Measurements from ENCODE around the gene COMMD10. TPM values are rescaled to one million over a fixed set of nuclear protein-coding genes. Genes with fewer than 3 reads are reported as not detected.

COMMD10 gene
- polyA plus RNA-seq, 1 donor from 2014 or later: 23.1 TPM

DNA sequence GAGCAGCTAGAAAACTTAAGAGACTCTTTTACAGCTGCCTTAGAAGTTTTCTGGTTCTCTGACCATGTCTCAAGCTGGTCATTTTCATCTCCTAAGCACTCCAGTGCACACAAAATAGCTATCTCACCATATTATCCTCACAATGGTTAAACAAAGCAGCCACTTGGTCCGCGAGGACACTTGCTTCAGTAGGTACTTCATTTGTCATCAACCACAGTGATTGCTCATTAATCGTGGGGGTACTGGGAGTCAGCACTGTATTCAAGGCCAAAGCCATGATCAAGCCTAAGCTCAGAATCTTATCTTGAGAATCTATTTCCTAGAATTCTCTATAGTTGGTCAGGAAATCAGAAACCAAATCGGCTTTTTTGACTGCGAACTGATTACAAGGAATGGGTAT lies 49.7 kb upstream of the COMMD10 start (continued):
- TF ChIP-seq, protein P1, sequence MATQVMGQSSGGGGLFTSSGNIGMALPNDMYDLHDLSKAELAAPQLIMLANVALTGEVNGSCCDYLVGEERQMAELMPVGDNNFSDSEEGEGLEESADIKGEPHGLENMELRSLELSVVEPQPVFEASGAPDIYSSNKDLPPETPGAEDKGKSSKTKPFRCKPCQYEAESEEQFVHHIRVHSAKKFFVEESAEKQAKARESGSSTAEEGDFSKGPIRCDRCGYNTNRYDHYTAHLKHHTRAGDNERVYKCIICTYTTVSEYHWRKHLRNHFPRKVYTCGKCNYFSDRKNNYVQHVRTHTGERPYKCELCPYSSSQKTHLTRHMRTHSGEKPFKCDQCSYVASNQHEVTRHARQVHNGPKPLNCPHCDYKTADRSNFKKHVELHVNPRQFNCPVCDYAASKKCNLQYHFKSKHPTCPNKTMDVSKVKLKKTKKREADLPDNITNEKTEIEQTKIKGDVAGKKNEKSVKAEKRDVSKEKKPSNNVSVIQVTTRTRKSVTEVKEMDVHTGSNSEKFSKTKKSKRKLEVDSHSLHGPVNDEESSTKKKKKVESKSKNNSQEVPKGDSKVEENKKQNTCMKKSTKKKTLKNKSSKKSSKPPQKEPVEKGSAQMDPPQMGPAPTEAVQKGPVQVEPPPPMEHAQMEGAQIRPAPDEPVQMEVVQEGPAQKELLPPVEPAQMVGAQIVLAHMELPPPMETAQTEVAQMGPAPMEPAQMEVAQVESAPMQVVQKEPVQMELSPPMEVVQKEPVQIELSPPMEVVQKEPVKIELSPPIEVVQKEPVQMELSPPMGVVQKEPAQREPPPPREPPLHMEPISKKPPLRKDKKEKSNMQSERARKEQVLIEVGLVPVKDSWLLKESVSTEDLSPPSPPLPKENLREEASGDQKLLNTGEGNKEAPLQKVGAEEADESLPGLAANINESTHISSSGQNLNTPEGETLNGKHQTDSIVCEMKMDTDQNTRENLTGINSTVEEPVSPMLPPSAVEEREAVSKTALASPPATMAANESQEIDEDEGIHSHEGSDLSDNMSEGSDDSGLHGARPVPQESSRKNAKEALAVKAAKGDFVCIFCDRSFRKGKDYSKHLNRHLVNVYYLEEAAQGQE (IDR thresholded peaks at IDR 0.05; ENCODE audit: borderline replicate concordance): no peak

DNA sequence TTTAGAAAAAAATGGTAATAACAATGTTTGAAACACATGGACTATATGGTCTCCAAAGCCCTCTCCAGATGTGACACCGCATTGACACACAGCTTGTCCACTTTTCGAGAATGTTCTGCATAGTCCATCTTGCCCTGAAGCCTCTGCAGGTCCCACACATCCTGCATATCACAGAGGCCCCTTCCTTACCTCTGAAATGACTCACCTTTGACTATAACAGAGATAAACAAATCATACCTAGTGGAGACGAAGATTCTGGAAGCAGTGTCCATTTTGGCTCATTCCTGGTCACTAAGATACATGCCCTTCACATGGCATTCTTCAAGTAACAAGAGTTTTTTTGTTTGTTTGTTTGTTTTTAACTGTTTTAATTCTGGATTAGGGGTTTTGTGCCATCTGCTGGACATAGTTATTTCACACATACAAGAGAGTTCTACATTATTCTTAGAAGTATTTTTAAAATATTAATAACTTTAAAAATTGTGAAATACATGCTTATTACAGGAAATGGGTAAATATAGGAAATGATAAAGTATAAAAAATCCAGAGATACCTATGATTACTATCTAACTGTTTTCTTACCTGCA lies 47.5 kb upstream of the COMMD10 start:
- H3K9me2 ChIP-seq (ENCODE audit: insufficient read depth, low read length): no peaks in the 10 kb centered on the region
- H3K27me3 ChIP-seq (ENCODE audit: insufficient read depth, low read depth, low read length): no peaks in the 10 kb centered on the region
- H3K36me3 ChIP-seq (ENCODE audit: insufficient read depth, low read length): no peaks in the 10 kb centered on the region
- H3F3A ChIP-seq (ENCODE audit: insufficient read depth, low read length, poor library complexity, severe bottlenecking): no peaks in the 10 kb centered on the region
- no peak overlapping the region for H3K4me3 ChIP-seq (ENCODE audit: low read length)
- no peaks in the 10 kb centered on the region for H3K79me2 ChIP-seq (replicated peaks; ENCODE audit: insufficient read depth, low read length)
- no peaks in the 10 kb centered on the region for H3K9me3 ChIP-seq (ENCODE audit: low read length)
- no peak overlapping the region for H2AFZ ChIP-seq (ENCODE audit: low read depth, low read length)
- H3K4me2 ChIP-seq (ENCODE audit: low read length): no peak overlapping the region
- H4K20me1 ChIP-seq (ENCODE audit: insufficient read depth): no peaks in the 10 kb centered on the region
- no peak overlapping the region for H3K27ac ChIP-seq (ENCODE audit: low read length)
- no peak overlapping the region for H3K9ac ChIP-seq (ENCODE audit: low read length)
- no peak for TF ChIP-seq EP300 (conservative IDR thresholded peaks at IDR 0.05; ENCODE audit: poor library complexity, severe bottlenecking)
- no peak for TF ChIP-seq MXI1 (conservative IDR thresholded peaks at IDR 0.05; ENCODE audit: poor library complexity, severe bottlenecking)
- TF ChIP-seq, protein P2, sequence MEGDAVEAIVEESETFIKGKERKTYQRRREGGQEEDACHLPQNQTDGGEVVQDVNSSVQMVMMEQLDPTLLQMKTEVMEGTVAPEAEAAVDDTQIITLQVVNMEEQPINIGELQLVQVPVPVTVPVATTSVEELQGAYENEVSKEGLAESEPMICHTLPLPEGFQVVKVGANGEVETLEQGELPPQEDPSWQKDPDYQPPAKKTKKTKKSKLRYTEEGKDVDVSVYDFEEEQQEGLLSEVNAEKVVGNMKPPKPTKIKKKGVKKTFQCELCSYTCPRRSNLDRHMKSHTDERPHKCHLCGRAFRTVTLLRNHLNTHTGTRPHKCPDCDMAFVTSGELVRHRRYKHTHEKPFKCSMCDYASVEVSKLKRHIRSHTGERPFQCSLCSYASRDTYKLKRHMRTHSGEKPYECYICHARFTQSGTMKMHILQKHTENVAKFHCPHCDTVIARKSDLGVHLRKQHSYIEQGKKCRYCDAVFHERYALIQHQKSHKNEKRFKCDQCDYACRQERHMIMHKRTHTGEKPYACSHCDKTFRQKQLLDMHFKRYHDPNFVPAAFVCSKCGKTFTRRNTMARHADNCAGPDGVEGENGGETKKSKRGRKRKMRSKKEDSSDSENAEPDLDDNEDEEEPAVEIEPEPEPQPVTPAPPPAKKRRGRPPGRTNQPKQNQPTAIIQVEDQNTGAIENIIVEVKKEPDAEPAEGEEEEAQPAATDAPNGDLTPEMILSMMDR (IDR thresholded peaks at IDR 0.05; ENCODE audit: poor library complexity, severe bottlenecking): no peak
- TF ChIP-seq TAF1 (IDR thresholded peaks at IDR 0.05; ENCODE audit: low read depth): no peak

DNA sequence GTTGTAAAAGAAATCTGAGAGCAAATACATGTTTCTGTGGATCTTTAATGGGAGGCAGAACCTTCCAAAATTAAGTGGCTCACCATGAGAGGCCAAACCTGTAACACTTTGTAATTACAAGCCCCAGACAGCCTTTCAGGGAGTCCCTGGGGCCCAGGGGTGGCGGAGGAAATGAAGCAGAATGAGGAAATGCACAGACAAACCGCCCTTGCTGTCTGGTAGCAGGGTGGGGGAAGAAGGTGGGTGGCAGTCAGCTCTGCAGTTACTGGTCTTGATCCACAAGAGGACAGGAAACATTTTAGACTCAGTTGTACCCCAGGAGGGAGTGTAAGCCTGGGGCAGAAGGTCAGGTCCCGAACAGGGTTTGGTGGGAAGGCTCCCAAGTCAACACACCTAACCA lies 46.0 kb upstream of the COMMD10 start:
- no peak overlapping the region for H3K4me2 ChIP-seq (ENCODE audit: low read length)
- no peaks in the 10 kb centered on the region for H4K20me1 ChIP-seq (ENCODE audit: insufficient read depth)
- H3K9ac ChIP-seq (ENCODE audit: low read length): no peak overlapping the region
- H3K9me2 ChIP-seq (ENCODE audit: insufficient read depth, low read length): no peaks in the 10 kb centered on the region
- no peak overlapping the region for H3K4me3 ChIP-seq (ENCODE audit: low read length)
- no peaks in the 10 kb centered on the region for H3K27me3 ChIP-seq (ENCODE audit: insufficient read depth, low read depth, low read length)
- H3K27ac ChIP-seq (ENCODE audit: low read length): no peak overlapping the region
- no peak overlapping the region for H2AFZ ChIP-seq (ENCODE audit: low read depth, low read length)
- no peaks in the 10 kb centered on the region for H3F3A ChIP-seq (ENCODE audit: insufficient read depth, low read length, poor library complexity, severe bottlenecking)
- H3K36me3 ChIP-seq (ENCODE audit: insufficient read depth, low read length): no peaks in the 10 kb centered on the region
- no peaks in the 10 kb centered on the region for H3K79me2 ChIP-seq (replicated peaks; ENCODE audit: insufficient read depth, low read length)
- TF ChIP-seq MXI1 (conservative IDR thresholded peaks at IDR 0.05; ENCODE audit: poor library complexity, severe bottlenecking) (no peak), RAD21 (conservative IDR thresholded peaks at IDR 0.05) (no peak), POLR2AphosphoS5 (IDR thresholded peaks at IDR 0.05) (no peak), SMC3 (conservative IDR thresholded peaks at IDR 0.05; ENCODE audit: poor library complexity) (no peak)
- TF ChIP-seq, protein P2 (IDR thresholded peaks at IDR 0.05; ENCODE audit: poor library complexity, severe bottlenecking): no peak
- no peaks in the 10 kb centered on the region for H3K9me3 ChIP-seq (ENCODE audit: low read length)

All from neural cell (in vitro differentiated cells).